ENCODE results near the gene MED10. TPM values are rescaled to one million over a fixed set of nuclear protein-coding genes. Genes with fewer than 3 reads are reported as not detected.
"Not testable (repeated sequence)": the region's sequence is repeated elsewhere in the genome, so short reads cannot be mapped to it uniquely, and the experiment has no call there.

Gene MED10
- total RNA-seq, 4 donors from 2014 or later = 14.6 to 29.7 (median 25.7) TPM

DNA sequence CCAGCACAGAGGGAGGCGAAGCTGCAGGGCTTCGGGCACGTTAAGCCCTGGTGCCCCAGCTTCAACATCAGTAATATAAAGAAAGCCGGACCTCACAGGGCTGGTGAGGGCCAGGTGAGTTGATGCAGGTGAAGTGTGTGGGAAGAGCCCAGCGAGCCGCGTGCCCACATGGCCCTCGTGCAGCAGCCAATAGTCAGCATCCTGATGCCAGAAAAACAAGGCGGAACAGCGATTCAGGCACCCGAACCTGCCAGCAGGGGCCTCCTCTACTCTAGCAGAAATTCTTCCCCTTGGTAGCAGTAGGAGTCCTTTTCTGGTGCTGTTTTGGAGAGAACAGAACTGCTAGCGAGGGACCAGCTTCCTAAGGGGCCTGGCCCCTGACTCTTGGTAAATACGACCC lies 7.8 kb downstream of the MED10 start:
- Histone ChIP-seq H3K4me3 (replicated peaks in 1 of 3) (no peak overlapping the region), H3K27ac (no peak overlapping the region), H3K36me3 (peaks cover 56 to 67% of the 10 kb centered on the region in 2 donors), H3K27me3 (no peaks in the 10 kb centered on the region), H3K4me1 (no peaks in the 10 kb centered on the region), H3K9me3 (no peaks in the 10 kb centered on the region)
- WGBS, 2 donors = 85 to 89% methylated on average over 12 to 13 of the region's 13 CpGs
- DNase-seq = no peak
- intact Hi-C loops (cut with DNase I) = no loop called here
- no peak for TF ChIP-seq POLR2A (IDR thresholded peaks at IDR 0.05)
- TF ChIP-seq, protein P1, sequence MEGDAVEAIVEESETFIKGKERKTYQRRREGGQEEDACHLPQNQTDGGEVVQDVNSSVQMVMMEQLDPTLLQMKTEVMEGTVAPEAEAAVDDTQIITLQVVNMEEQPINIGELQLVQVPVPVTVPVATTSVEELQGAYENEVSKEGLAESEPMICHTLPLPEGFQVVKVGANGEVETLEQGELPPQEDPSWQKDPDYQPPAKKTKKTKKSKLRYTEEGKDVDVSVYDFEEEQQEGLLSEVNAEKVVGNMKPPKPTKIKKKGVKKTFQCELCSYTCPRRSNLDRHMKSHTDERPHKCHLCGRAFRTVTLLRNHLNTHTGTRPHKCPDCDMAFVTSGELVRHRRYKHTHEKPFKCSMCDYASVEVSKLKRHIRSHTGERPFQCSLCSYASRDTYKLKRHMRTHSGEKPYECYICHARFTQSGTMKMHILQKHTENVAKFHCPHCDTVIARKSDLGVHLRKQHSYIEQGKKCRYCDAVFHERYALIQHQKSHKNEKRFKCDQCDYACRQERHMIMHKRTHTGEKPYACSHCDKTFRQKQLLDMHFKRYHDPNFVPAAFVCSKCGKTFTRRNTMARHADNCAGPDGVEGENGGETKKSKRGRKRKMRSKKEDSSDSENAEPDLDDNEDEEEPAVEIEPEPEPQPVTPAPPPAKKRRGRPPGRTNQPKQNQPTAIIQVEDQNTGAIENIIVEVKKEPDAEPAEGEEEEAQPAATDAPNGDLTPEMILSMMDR (IDR thresholded peaks at IDR 0.05) = no peak

DNA sequence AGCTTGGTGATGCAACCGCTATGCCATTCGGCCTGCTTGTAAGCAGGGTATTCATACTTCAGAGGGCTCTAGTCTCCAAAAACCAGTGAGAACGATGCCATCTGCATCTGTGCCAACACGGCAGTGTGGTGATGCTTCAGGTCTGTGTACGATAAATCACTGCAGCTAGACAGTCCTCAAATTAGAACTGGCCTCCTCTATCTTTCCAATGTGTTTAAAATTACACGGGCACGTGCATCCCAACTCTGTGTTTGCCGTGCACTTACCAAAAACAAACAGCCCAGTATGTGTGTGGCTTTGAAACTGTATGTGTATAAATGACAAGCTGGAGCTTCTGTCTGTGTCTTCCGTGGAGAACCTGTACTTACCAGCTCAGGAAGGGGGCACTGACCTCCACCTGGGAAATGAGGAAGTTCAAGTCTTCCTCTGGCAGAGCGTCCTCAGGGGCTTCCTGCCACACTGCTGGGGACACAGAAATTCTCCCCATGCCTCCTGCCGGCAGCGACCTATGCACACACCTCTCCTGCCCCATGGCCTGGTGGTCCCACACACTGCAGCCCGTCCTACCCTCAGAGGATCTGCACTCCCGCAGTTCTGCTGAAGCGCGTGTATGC lies 12.3 kb downstream of the MED10 start:
- peaks cover 18 to 26% of the 10 kb centered on the region in 2 donors for H3K36me3 ChIP-seq
- TF ChIP-seq POLR2A (IDR thresholded peaks at IDR 0.05) = no peak
- TF ChIP-seq, protein P1 (IDR thresholded peaks at IDR 0.05) = no peak
- intact Hi-C loops (cut with DNase I) = no loop called here

DNA sequence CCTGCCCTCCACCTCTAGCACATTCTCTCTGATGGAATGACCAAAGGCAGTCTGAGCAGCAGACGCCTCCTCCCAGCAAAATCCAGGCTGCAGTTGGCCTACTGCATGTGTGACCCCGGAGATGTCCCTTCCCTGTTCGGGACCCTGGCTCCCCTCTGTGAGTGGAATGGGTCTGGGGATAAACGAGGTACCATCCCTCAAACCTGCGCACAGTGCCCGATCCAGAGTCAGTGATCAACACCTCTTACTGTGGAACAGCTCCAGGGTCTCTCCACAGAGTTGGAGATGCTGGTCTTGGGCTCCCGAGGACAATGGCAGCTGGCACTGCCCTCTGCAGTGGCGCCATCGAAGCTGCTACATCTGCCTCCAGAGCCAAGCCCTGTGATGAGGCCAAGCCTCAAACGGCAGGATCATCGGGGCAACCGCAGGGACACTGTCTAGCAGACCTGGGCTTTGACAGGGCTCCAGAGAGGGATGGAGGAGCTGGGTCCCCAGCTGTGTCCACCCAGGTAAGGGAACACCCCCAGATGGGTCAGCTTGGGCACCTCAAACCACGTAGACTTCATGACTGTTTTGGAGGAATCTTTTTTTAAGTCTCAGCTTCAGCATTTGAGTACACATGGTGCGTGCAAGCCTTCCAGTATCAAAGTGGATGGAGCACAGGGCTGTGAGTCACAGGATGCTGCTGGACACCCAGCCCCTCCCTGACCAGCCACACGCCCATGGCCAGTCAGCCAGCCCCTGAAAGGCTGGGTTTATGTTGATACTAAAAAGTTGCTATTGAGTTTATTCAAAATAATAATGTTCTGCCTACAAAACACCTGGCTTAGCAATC lies 13.0 kb downstream of the MED10 start:
- WGBS, 2 donors = 85 to 97% methylated on average over 11 to 14 of the region's 15 CpGs
- Histone ChIP-seq H3K36me3 (peaks cover 11 to 19% of the 10 kb centered on the region in 2 donors), H3K27me3 (no peaks in the 10 kb centered on the region), H3K4me3 (replicated peaks in 1 of 3) (no peak overlapping the region), H3K27ac (no peak overlapping the region), H3K4me1 (no peaks in the 10 kb centered on the region), H3K9me3 (no peaks in the 10 kb centered on the region)
- DNase-seq = no peak
- intact Hi-C loops (cut with DNase I) = no loop called here
- TF ChIP-seq, protein P1 (IDR thresholded peaks at IDR 0.05) = no peak
- no peak for TF ChIP-seq POLR2A (IDR thresholded peaks at IDR 0.05)

More for the DNA sequence above, 12.3 kb downstream of the MED10 start:
- 78 to 85% methylated on average over 15 of the region's 16 CpGs for WGBS, 2 donors
- DNase-seq = no peak
- H3K4me3 ChIP-seq (replicated peaks in 1 of 3) = no peak overlapping the region
- no peaks in the 10 kb centered on the region for H3K9me3 ChIP-seq
- no peaks in the 10 kb centered on the region for H3K27me3 ChIP-seq
- no peak overlapping the region for H3K27ac ChIP-seq
- no peaks in the 10 kb centered on the region for H3K4me1 ChIP-seq

DNA sequence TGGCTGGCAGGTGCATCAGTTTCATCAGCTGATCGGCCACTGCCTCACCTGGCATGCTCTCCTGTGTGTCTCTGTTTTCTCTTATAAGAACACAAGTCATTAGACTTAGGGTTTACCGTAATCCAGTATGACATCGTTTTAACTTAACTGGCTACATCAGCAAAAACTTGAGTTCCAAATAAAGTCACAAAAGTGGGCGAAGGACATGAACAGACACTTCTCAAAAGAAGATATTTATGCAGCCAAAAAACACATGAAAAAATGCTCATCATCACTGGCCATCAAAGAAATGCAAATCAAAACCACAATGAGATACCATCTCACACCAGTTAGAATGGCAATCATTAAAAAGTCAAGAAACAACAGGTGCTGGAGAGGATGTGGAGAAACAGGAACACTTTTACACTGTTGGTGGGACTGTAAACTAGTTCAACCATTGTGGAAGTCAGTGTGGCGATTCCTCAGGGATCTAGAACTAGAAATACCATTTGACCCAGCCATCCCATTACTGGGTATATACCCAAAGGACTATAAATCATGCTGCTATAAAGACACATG lies 14.8 kb downstream of the MED10 start:
- H3K36me3 ChIP-seq; DNase-seq; H3K27me3 ChIP-seq; H3K4me1 ChIP-seq; H3K9me3 ChIP-seq; intact Hi-C loops (cut with DNase I); H3K4me3 ChIP-seq (replicated peaks in 1 of 3); H3K27ac ChIP-seq: not testable (repeated sequence)
- WGBS, 2 donors = 84 to 94% methylated on average over 4 of the region's 5 CpGs

DNA sequence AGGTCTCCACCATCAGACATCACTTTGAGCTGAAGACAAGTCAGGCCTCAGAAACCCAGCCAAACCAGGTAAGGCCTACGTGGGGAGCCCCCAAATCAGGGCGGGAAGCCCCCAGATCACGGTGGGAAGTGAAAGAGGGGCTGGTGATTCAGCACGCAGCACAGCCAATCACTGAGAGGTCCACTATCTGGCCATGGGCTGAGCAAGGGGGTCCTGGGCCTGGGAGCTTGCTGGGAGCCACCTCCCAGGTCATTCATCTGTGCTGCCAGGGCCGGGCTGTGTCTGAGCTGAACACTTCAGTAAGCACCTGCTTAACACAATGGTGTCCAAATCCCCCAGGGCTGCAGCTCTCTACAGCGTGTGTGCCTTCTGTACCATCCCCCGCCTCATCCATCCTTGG lies 15.5 kb downstream of the MED10 start:
- H3K27me3 ChIP-seq = no peaks in the 10 kb centered on the region
- H3K4me1 ChIP-seq = no peaks in the 10 kb centered on the region
- no peaks in the 10 kb centered on the region for H3K9me3 ChIP-seq
- no peak for DNase-seq
- H3K27ac ChIP-seq = no peak overlapping the region
- no peak for TF ChIP-seq POLR2A (IDR thresholded peaks at IDR 0.05)
- TF ChIP-seq, protein P1 (IDR thresholded peaks at IDR 0.05) = no peak
- 89 to 95% methylated on average over 6 to 7 of the region's 7 CpGs for WGBS, 2 donors
- no peak overlapping the region for H3K4me3 ChIP-seq (replicated peaks in 1 of 3)
- no peaks in the 10 kb centered on the region for H3K36me3 ChIP-seq
- intact Hi-C loops (cut with DNase I) = no loop called here

All from thyroid gland (tissue), 4 donors.